Esophagus squamous epithelium (tissue), 5 donors: ENCODE data around the gene SUPT20H. TPM values are rescaled to one million over a fixed set of nuclear protein-coding genes. Genes with fewer than 3 reads are reported as not detected.

Experiments used
- DNase-seq: peaks from one replicate; lab custom pipeline; 2025; lab: John Stamatoyannopoulos, UW
- H3K27ac ChIP-seq, 4 donors: fragments of 200-600 bp; sonication (generic); one replicate each; pipeline ENCODE4 v1.5.1; 2016 to 2019; ENCODE audit warnings: mild to moderate bottlenecking in 1 of 4
- H3K27me3 ChIP-seq, 4 donors: fragments of 200-600 bp; sonication (generic); 1 replicate in 3 of 4; 2 replicates in 1 of 4; pipeline versions ENCODE4 v1.5.1 to v1.6.0; 2017 to 2021; ENCODE audit warnings: antibody characterized with exemption in 1 of 4
- H3K36me3 ChIP-seq, 3 donors: fragments of 200-600 bp; sonication (generic); one replicate each; pipeline ENCODE4 v1.5.1; 2016 to 2019
- H3K4me1 ChIP-seq, 3 donors: fragments of 200-600 bp; sonication (generic); one replicate each; pipeline ENCODE4 v1.5.1; 2017 to 2019
- H3K4me3 ChIP-seq, 4 donors: fragments of 200-600 bp; sonication (generic); 1 replicate in 3 of 4; 2 replicates in 1 of 4; pipeline ENCODE4 v1.5.1; 2016 to 2019; ENCODE audit warnings: mild to moderate bottlenecking in 2 of 4, moderate library complexity in 1 of 4
- H3K9me3 ChIP-seq, 3 donors: fragments of 200-600 bp; sonication (generic); one replicate each; pipeline ENCODE4 v1.5.1; 2016 to 2019
- CTCF ChIP-seq, 6 experiments: fragments of 450-650 bp in 4 of 6; fragments of 200-600 bp in 2 of 6; sonication (generic) in 2 of 6; IDR thresholded peaks; one replicate each; pipeline ENCODE4 v1.5.1; 2016 to 2019; ENCODE audit warnings: antibody characterized with exemption in 6 of 6, mild to moderate bottlenecking in 4 of 6, moderate library complexity in 4 of 6
- POLR2A ChIP-seq, 4 donors: fragments of 450-650 bp; IDR thresholded peaks; one replicate each; pipeline ENCODE4 v1.6.1; 2017; ENCODE audit warnings: antibody characterized with exemption in 4 of 4, mild to moderate bottlenecking in 4 of 4, moderate library complexity in 3 of 4
- WGBS, 2 donors: methylation state at CpG; one replicate each; pipeline ENCODE4 v1.1.5; 2018; 5-methylcytosine and 5-hydroxymethylcytosine counted together
- intact Hi-C: fragments of 100-400 bp; cut with DNase I; formaldehyde crosslinking; loops from one replicate; pipeline ENCODE4 v1.15.0; 2022
- total RNA-seq, 4 donors: library from RNA; depleted of rRNA; stranded (reverse); fragments of >200 nt; gene quantifications; one replicate each; pipeline ENCODE4 v1.1.0, GENCODE V29; 2016
- donor health status: DM: yes; HTN: yes; CAD: no.

Gene SUPT20H
- total RNA-seq, 4 donors from 2014 or later, result 18.1 to 40.2 (median 27.1) TPM

GRCh38 chr13:37097076-37097475, 37.6 kb upstream of the SUPT20H start:
- no peaks in the 10 kb centered on the region for H3K27me3 ChIP-seq
- WGBS, 2 donors, result 67 to 71% methylated on average over 4 of the region's 4 CpGs
- H3K9me3 ChIP-seq, result no peaks in the 10 kb centered on the region
- H3K4me3 ChIP-seq, result no peak overlapping the region
- no peak overlapping the region for H3K27ac ChIP-seq
- intact Hi-C loops, result no loop called here
- no peaks in the 10 kb centered on the region for H3K4me1 ChIP-seq
- no peaks in the 10 kb centered on the region for H3K36me3 ChIP-seq
- no peak for DNase-seq
- TF ChIP-seq POLR2A (IDR thresholded peaks at IDR 0.05) (no peak), CTCF (IDR thresholded peaks at IDR 0.05) (no peak)

- Histone ChIP-seq H3K27ac (no peak overlapping the region), H3K4me1 (no peaks in the 10 kb centered on the region), H3K36me3 (no peaks in the 10 kb centered on the region), H3K27me3 (no peaks in the 10 kb centered on the region), H3K9me3 (no peaks in the 10 kb centered on the region), H3K4me3 (no peak overlapping the region)
- no peak for DNase-seq
- no peak for TF ChIP-seq CTCF (IDR thresholded peaks at IDR 0.05)
- no peak for TF ChIP-seq POLR2A (IDR thresholded peaks at IDR 0.05)
- WGBS, 2 donors, result 76 to 92% methylated on average over 4 of the region's 4 CpGs
- intact Hi-C loops, result no loop called here
Observed at GRCh38 chr13:37094840-37095239, 35.4 kb upstream of the SUPT20H start.

GRCh38 chr13:37094099-37094498, 34.6 kb upstream of the SUPT20H start:
- Histone ChIP-seq H3K27ac (no peak overlapping the region), H3K4me1 (no peaks in the 10 kb centered on the region), H3K27me3 (no peaks in the 10 kb centered on the region), H3K4me3 (no peak overlapping the region), H3K36me3 (no peaks in the 10 kb centered on the region), H3K9me3 (no peaks in the 10 kb centered on the region)
- intact Hi-C loops, result no loop called here
- 49 to 64% methylated on average over 3 of the region's 3 CpGs for WGBS, 2 donors
- TF ChIP-seq CTCF (IDR thresholded peaks at IDR 0.05), result no peak
- no peak for TF ChIP-seq POLR2A (IDR thresholded peaks at IDR 0.05)
- no peak for DNase-seq

- intact Hi-C loops, result no loop called here
- no peaks in the 10 kb centered on the region for H3K27me3 ChIP-seq
- no peaks in the 10 kb centered on the region for H3K4me1 ChIP-seq
- DNase-seq, result no peak
- H3K36me3 ChIP-seq, result no peaks in the 10 kb centered on the region
- H3K4me3 ChIP-seq, result no peak overlapping the region
- 88 to 89% methylated on average over 1 of the region's 1 CpG for WGBS, 2 donors
- no peak overlapping the region for H3K27ac ChIP-seq
- H3K9me3 ChIP-seq, result no peaks in the 10 kb centered on the region
- TF ChIP-seq CTCF (IDR thresholded peaks at IDR 0.05) (no peak), POLR2A (IDR thresholded peaks at IDR 0.05) (no peak)
Observed at GRCh38 chr13:37091835-37092234, 32.3 kb upstream of the SUPT20H start.

GRCh38 chr13:37090912-37091311, 31.4 kb upstream of the SUPT20H start:
- Histone ChIP-seq H3K9me3 (no peaks in the 10 kb centered on the region), H3K36me3 (no peaks in the 10 kb centered on the region), H3K27ac (no peak overlapping the region), H3K27me3 (no peaks in the 10 kb centered on the region), H3K4me1 (no peaks in the 10 kb centered on the region), H3K4me3 (no peak overlapping the region)
- intact Hi-C loops, result no loop called here
- WGBS, 2 donors, result 75 to 100% methylated on average over 1 to 2 of the region's 2 CpGs
- TF ChIP-seq POLR2A (IDR thresholded peaks at IDR 0.05) (no peak), CTCF (IDR thresholded peaks at IDR 0.05) (no peak)
- DNase-seq, result no peak
